Neural crest cell (in vitro differentiated cells): Measurements from ENCODE around the gene GPR42. TPM values are rescaled to one million over a fixed set of nuclear protein-coding genes. Genes with fewer than 3 reads are reported as not detected.

Experiments
- DNase-seq: peaks from one replicate; pipeline ENCODE4 v3.0.0; 2021; ENCODE audit warnings: low read depth, mixed read lengths, low spot score
- H3K27ac Mint-ChIP-seq: one replicate; pipeline ENCODE4 v1.8.0; 2021; ENCODE audit warnings: mild to moderate bottlenecking, mixed read lengths; ENCODE audit not compliant: unreplicated experiment
- H3K27me3 Mint-ChIP-seq: 2 replicates; pipeline ENCODE4 v1.8.0; 2021; ENCODE audit warnings: low read depth, mild to moderate bottlenecking, mixed read lengths
- H3K36me3 Mint-ChIP-seq: 2 replicates; pipeline ENCODE4 v1.8.0; 2021; ENCODE audit warnings: low read depth, mild to moderate bottlenecking, mixed read lengths
- H3K4me1 Mint-ChIP-seq: 2 replicates; pipeline ENCODE4 v1.8.0; 2021; ENCODE audit warnings: mixed read lengths
- H3K4me3 Mint-ChIP-seq: one replicate; pipeline ENCODE4 v1.8.0; 2021; ENCODE audit warnings: mild to moderate bottlenecking, mixed read lengths
- H3K9me3 Mint-ChIP-seq: 2 replicates; pipeline ENCODE4 v1.8.0; 2021; ENCODE audit warnings: mixed read lengths
- total RNA-seq: library from RNA; stranded (reverse); gene quantifications from 2 replicates; pipeline ENCODE4 v1.2.1, GENCODE V29; 2021
- TF ChIP-seq, protein P1 (sequence below): fragments of 200-600 bp; sonication (generic); conservative IDR thresholded peaks from 2 replicates; pipeline ENCODE4 v1.5.0; 2021; ENCODE audit warnings: antibody characterized with exemption, mild to moderate bottlenecking

The GPR42 gene
- total RNA-seq, 1 donor from 2014 or later = not detected

DNA sequence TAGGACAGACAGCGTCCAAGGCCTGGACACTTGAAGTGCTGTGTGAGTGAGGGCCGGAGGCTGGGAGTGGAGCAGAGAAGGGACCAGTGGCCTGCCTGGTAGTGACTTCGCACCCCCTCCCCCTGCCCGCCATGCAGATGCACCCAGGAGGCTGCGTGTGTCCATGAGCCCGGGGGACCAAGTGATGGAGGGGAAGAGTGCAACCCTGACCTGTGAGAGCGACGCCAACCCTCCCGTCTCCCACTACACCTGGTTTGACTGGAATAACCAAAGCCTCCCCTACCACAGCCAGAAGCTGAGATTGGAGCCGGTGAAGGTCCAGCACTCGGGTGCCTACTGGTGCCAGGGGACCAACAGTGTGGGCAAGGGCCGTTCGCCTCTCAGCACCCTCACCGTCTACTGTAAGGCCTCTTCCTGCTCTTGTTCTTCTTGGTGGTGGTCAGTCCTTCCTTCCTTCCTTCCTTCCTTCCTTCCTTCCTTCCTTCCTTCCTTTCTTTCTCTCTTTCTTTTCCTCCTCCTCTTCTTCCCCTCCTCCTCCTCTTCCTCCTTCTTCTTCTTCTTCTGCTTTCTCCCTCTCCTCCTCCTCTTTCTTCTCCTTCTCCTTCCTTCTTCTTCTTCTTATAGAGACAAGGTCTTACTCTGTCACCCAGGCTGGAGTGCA, 29.2 kb upstream of the GPR42 start:
- H3K27me3 Mint-ChIP-seq = peaks cover 16% of the 10 kb centered on the region
- no peak overlapping the region for H3K27ac Mint-ChIP-seq
- TF ChIP-seq, protein P1, sequence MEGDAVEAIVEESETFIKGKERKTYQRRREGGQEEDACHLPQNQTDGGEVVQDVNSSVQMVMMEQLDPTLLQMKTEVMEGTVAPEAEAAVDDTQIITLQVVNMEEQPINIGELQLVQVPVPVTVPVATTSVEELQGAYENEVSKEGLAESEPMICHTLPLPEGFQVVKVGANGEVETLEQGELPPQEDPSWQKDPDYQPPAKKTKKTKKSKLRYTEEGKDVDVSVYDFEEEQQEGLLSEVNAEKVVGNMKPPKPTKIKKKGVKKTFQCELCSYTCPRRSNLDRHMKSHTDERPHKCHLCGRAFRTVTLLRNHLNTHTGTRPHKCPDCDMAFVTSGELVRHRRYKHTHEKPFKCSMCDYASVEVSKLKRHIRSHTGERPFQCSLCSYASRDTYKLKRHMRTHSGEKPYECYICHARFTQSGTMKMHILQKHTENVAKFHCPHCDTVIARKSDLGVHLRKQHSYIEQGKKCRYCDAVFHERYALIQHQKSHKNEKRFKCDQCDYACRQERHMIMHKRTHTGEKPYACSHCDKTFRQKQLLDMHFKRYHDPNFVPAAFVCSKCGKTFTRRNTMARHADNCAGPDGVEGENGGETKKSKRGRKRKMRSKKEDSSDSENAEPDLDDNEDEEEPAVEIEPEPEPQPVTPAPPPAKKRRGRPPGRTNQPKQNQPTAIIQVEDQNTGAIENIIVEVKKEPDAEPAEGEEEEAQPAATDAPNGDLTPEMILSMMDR = no peak
- no peaks in the 10 kb centered on the region for H3K9me3 Mint-ChIP-seq
- no peak overlapping the region for H3K4me3 Mint-ChIP-seq
- H3K36me3 Mint-ChIP-seq = no peaks in the 10 kb centered on the region
- no peaks in the 10 kb centered on the region for H3K4me1 Mint-ChIP-seq
- no peak for DNase-seq

- Mint-ChIP-seq H3K4me3 (no peak overlapping the region), H3K9me3 (no peaks in the 10 kb centered on the region), H3K27me3 (peaks cover 23% of the 10 kb centered on the region), H3K4me1 (no peaks in the 10 kb centered on the region), H3K36me3 (no peaks in the 10 kb centered on the region), H3K27ac (no peak overlapping the region)
- TF ChIP-seq, protein P1 = no peak
- DNase-seq = no peak
These were observed 28.4 kb upstream of the GPR42 start for GRCh38 chr19:35342430-35342829.

GRCh38 chr19:35344511-35345031, 26.3 kb upstream of the GPR42 start:
- TF ChIP-seq, protein P1 = no peak
- Mint-ChIP-seq H3K4me1 (no peaks in the 10 kb centered on the region), H3K4me3 (no peak overlapping the region), H3K27me3 (peaks cover 44% of the 10 kb centered on the region), H3K36me3 (no peaks in the 10 kb centered on the region), H3K9me3 (no peaks in the 10 kb centered on the region), H3K27ac (no peak overlapping the region)
- DNase-seq = no peak

- Mint-ChIP-seq H3K9me3 (no peaks in the 10 kb centered on the region), H3K27me3 (peaks cover 46% of the 10 kb centered on the region), H3K4me3 (no peak overlapping the region), H3K36me3 (no peaks in the 10 kb centered on the region), H3K27ac (peak overlapping the region; percentile 47), H3K4me1 (no peaks in the 10 kb centered on the region)
- DNase-seq = no peak
- TF ChIP-seq, protein P1 = no peak
These were observed 25.2 kb upstream of the GPR42 start for GRCh38 chr19:35345671-35346111.

- H3K4me1 Mint-ChIP-seq = no peaks in the 10 kb centered on the region
- no peak overlapping the region for H3K4me3 Mint-ChIP-seq
- no peaks in the 10 kb centered on the region for H3K9me3 Mint-ChIP-seq
- no peaks in the 10 kb centered on the region for H3K36me3 Mint-ChIP-seq
- DNase-seq = no peak
- TF ChIP-seq, protein P1 = no peak
- peaks cover 46% of the 10 kb centered on the region for H3K27me3 Mint-ChIP-seq
- no peak overlapping the region for H3K27ac Mint-ChIP-seq
These were observed 24.4 kb upstream of the GPR42 start for GRCh38 chr19:35346193-35347052.
